SH-SY5Y (cell line): ENCODE measurements around the gene CFAP44.

ENCODE experiments used
- GATA2 ChIP-seq: IDR thresholded peaks from 2 replicates; pipeline ENCODE4 v1.6.1; 2011; ENCODE audit warnings: mild to moderate bottlenecking, low read depth, low read length
- GATA3 ChIP-seq: IDR thresholded peaks from 2 replicates; pipeline ENCODE4 v1.6.1; 2011; ENCODE audit warnings: low read depth, mild to moderate bottlenecking, low read length, moderate library complexity

GRCh38 chr3:113454057-113454456 is 12.8 kb upstream of the CFAP44 start:
- TF ChIP-seq GATA2 (no peak), GATA3 (no peak)
